IPS-18a (cell line): Measurements from ENCODE around the gene LUZP1.
"Not testable (repeated sequence)": the region's sequence is repeated elsewhere in the genome, so short reads cannot be mapped to it uniquely, and the experiment has no call there.

Source experiments
- H3K27ac ChIP-seq: one replicate; pipeline ENCODE4 v1.5.1; 2013; ENCODE audit warnings: low read length
- H3K27me3 ChIP-seq: one replicate; pipeline ENCODE4 v1.6.1; 2013; ENCODE audit warnings: mild to moderate bottlenecking, low read length; ENCODE audit not compliant: control insufficient read depth, insufficient read depth
- H3K36me3 ChIP-seq: one replicate; pipeline ENCODE4 v1.6.1; 2013; ENCODE audit warnings: low read depth, low read length; ENCODE audit not compliant: control insufficient read depth
- H3K4me1 ChIP-seq: one replicate; pipeline ENCODE4 v1.6.1; 2013; ENCODE audit warnings: low read depth, low read length; ENCODE audit not compliant: control insufficient read depth
- H3K4me3 ChIP-seq: one replicate; pipeline ENCODE4 v1.5.1; 2013; ENCODE audit warnings: low read length
- H3K9ac ChIP-seq: one replicate; pipeline ENCODE4 v1.6.1; 2013; ENCODE audit warnings: mild to moderate bottlenecking, low read length, moderate library complexity
- H3K9me3 ChIP-seq: one replicate; pipeline ENCODE4 v1.6.1; 2013; ENCODE audit warnings: low read depth, low read length; ENCODE audit not compliant: control insufficient read depth

The LUZP1 gene

DNA sequence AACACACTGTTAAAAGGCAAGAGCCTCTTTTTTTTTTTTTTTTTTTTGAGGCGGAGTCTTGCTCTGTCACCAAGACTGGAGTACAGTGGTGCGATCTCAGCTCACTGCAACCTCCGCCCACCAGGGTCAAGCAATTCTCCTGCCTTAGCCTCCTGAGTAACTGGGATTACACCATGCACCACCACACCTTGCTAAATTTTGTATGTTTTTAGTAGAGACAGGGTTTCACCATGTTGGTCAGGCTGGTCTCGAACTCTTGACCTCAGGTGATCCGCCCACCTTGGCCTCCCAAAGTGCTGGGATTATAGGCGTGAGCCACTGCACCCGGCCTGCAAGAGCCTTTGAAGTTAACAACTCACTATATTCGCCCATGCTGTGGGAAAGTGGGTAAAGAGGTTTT lies 39.1 kb upstream of the LUZP1 start:
- not testable (repeated sequence) for H3K27ac ChIP-seq

DNA sequence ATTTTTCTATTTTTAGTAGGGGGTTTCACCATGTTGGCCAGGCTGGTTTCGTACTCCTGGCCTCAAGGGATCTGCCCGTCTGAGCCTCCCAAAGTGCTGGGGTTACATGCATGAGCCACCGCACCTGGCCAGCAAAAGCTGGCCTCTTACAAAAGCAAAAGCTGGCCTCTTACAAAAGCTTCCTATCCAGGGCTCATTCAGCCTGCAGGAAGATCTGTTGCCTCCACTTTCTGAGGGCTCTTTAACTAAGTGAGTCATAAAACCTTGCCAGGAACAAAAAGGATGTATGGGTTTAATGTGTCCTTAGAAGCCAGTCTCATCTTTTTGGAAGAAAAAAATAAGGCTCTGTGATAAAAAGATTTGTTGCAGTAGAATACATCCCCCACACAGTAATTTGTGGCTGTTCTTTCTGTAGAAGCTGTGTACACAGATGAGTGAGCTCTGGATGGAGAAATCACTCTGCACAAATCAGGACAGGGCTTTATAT lies 33.6 kb upstream of the LUZP1 start:
- Histone ChIP-seq H3K36me3 (no peaks in the 10 kb centered on the region), H3K4me3 (no peak overlapping the region), H3K9ac (no peak overlapping the region), H3K4me1 (no peaks in the 10 kb centered on the region), H3K9me3 (no peaks in the 10 kb centered on the region), H3K27ac (no peak overlapping the region), H3K27me3 (no peaks in the 10 kb centered on the region)

More for the DNA sequence above, 39.1 kb upstream of the LUZP1 start:
- not testable (repeated sequence) for H3K4me3 ChIP-seq, H3K27me3 ChIP-seq, H3K4me1 ChIP-seq, H3K9ac ChIP-seq, H3K36me3 ChIP-seq, H3K9me3 ChIP-seq

DNA sequence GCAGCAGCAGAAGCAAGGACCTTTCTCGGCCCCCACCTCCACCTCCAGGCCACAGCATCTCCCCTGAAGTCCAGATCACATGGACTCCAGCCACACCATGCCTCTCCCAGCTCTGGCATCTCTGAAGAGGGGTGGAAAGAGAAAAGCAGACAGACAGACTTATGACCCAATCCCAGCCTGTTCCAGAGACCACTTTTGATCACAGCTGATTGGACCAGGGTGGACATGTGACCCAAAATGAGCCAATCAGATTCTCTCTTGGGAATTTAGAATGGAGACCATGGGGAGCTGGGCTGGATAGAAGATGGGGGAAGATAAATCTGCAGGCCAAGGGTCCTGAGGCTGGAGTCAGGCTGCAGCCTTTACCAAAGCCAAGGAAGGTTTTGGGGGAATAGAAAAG lies 32.2 kb upstream of the LUZP1 start:
- H3K4me1 ChIP-seq, result no peaks in the 10 kb centered on the region
- no peaks in the 10 kb centered on the region for H3K27me3 ChIP-seq
- no peak overlapping the region for H3K4me3 ChIP-seq
- H3K9me3 ChIP-seq, result no peaks in the 10 kb centered on the region
- no peaks in the 10 kb centered on the region for H3K36me3 ChIP-seq
- H3K27ac ChIP-seq, result no peak overlapping the region
- H3K9ac ChIP-seq, result no peak overlapping the region

DNA sequence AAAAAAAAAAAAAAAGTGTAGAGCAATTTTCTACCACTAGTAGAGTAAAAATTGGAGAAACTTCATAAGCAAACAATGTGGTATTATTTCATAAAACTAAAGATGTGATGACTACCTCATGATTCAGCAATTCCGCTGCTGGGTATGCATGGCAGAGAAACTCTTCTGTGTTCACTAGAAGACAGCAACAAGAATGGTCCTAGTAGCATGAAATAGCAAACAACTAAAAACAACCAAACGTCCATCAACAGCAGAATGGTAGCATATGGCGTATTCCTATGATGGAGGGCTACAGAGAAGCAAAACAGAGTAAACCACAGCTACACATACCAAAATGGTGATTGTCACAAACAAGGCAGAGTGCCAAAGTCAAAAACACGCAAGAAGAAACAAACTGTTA lies 29.7 kb upstream of the LUZP1 start:
- Histone ChIP-seq H3K27ac (no peak overlapping the region), H3K4me1 (no peaks in the 10 kb centered on the region), H3K36me3 (no peaks in the 10 kb centered on the region), H3K9me3 (no peaks in the 10 kb centered on the region), H3K27me3 (no peaks in the 10 kb centered on the region), H3K9ac (no peak overlapping the region), H3K4me3 (no peak overlapping the region)

DNA sequence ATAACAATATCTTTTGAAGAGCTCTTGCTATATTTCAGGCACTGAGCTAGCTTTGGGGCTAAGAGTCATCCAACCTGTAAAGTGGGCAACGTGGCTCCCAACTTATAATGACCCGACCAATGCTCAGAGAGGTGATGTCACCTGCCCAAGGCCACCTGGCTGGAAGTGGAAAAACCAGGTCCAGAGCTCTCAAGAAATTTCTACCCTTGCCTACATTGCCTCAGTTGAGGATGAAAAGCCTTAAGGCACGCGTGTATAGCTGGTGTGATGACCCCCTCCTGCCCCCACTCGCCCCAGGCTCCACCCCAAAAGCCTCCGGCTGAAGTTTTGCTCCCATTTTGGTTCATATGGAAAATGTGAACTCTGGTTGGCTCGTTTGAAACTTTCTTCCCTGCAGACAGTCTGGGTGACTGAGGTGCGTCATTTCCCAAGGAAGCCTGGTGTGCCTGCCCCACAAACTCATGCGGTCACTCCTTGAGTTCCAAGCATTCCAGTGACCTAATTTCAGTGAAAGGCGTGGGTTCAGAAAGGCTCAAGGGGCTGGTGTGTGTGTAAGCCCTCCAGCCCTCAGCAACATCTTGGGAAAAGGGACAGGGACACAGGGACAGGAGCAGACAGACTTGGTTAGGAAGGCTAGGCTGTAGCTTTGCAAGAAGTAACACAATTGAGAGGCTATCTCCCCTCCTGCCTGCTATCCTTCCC lies 28.1 kb upstream of the LUZP1 start:
- Histone ChIP-seq H3K4me3 (no peak overlapping the region), H3K27ac (no peak overlapping the region), H3K9me3 (no peaks in the 10 kb centered on the region), H3K9ac (no peak overlapping the region), H3K4me1 (no peaks in the 10 kb centered on the region), H3K27me3 (no peaks in the 10 kb centered on the region), H3K36me3 (no peaks in the 10 kb centered on the region)

DNA sequence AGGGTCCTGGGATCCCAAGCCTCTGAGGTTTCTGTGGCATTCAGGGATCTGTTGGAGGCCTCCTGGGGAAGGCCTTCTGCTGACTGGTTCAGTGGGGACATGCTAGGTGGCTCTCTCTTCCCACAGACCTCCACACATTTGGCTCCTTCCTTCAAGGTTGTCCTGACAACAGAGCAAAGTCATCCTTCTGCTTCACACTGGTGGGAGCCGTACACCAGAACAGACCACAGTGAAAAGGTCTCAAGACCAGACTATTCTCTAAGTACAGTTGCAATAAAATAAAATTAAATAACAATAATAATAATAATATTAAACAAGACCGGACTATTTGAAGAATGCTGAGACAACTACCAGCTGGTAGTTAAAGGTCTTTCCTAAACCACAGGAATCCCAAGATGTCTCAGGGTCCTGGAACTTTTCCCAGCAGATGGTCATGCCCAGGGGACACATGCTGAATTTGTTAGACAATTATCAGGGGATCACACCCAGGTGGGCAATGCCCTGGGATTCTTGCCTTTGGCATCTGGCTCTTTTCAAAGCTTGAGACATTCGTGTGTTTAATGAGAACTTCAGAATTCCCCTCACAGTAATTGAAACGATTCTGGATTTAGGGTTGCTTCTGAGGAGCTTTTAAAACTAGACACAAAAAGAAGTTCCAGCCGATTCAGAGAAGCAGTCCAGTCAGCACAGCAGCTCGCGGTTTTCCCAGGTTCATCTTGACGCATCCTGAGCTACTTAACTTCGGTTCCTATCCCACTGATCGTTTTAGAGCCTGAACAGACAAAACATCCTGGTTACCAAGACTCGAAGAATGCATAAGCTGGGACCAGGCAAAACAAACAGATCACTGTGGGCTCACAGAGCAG lies 25.7 kb upstream of the LUZP1 start:
- H3K4me3 ChIP-seq, result no peak overlapping the region
- no peaks in the 10 kb centered on the region for H3K9me3 ChIP-seq
- no peaks in the 10 kb centered on the region for H3K27me3 ChIP-seq
- H3K4me1 ChIP-seq, result no peaks in the 10 kb centered on the region
- H3K9ac ChIP-seq, result no peak overlapping the region
- no peak overlapping the region for H3K27ac ChIP-seq
- no peaks in the 10 kb centered on the region for H3K36me3 ChIP-seq

DNA sequence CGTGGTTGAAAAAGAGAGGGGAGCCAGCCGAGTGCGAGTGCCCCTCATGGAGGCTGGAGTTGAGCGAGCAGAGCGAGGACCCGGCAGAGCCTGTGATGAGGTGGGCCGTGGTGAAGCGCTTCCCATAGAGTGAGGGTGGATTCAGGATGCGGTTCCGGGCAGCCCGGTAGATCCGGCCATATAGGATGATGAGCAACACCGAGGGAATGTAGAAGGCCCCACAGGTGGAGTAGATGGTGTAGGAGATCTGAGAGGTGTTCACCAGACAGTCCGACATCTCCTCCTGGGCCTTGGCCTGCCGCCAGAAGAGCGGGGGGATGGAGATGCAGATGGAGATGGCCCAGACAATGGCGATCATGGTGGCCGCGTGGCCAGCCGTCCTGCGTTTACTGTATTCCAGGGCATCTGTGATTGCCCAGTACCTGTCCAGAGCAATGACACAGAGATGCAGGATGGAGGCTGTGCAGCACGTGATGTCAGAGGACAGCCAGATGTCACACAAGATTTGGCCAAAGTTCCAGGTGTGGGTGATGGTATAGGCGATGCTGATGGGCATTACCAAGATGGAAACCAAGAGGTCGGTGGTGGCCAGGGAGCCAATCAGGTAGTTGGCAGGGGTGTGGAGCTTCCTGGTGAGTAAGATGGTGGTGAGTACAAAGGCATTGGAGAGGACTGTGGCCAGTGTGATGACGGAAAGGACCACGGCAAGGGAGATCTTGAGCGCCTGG lies 24.9 kb upstream of the LUZP1 start:
- Histone ChIP-seq H3K27ac (no peak overlapping the region), H3K9ac (no peak overlapping the region), H3K4me1 (no peaks in the 10 kb centered on the region), H3K4me3 (no peak overlapping the region), H3K9me3 (no peaks in the 10 kb centered on the region), H3K27me3 (no peaks in the 10 kb centered on the region), H3K36me3 (no peaks in the 10 kb centered on the region)

DNA sequence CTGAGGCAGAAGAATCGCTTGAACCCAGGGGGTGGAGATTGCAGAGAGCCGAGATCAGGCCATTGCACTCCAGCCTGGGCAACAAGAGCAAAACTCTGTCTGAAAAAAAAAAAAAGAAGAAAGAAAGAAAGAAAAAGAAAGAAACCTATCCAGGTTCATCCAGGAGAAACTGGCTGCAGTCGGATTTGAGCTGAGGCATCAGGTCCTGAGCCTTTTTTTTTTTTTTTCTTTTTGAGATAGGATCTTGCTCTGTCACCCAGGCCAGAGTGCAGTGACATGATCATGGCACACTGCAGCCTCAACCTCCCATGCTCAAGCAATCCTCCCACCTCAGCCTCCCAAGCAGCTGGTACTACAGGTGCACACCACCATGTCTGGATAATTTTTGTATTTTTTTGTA lies 22.5 kb upstream of the LUZP1 start:
- no peak overlapping the region for H3K27ac ChIP-seq
- no peak overlapping the region for H3K4me3 ChIP-seq
- H3K4me1 ChIP-seq, result no peaks in the 10 kb centered on the region
- H3K36me3 ChIP-seq, result no peaks in the 10 kb centered on the region
- no peaks in the 10 kb centered on the region for H3K9me3 ChIP-seq
- no peaks in the 10 kb centered on the region for H3K27me3 ChIP-seq
- H3K9ac ChIP-seq, result no peak overlapping the region

DNA sequence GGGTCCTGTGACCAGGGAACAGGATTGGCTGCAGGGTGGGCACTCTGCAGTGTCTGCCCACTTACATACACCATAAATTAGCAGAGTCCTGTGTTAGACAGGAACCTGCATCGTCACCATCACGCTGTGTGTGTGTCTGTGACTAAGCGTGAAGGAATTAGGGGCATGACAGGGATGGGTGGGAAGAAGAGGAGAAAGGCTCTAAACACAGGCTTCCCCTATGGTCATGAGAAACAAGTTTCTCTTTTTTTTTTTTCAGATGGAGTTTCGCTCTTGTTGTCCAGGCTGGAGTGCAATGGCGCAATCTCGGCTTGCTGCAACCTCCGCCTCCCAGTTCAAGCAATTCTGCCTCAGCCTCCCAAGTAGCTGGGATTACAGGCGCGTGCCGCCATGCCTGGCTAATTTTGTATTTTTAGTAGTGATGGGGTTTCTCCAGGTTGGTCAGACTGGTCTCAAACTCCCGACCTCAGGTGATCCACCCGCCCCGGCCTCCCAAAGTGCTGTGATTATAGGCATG lies 20.3 kb upstream of the LUZP1 start:
- H3K27ac ChIP-seq, H3K9ac ChIP-seq, H3K4me3 ChIP-seq, H3K9me3 ChIP-seq, H3K4me1 ChIP-seq, H3K27me3 ChIP-seq, H3K36me3 ChIP-seq: not testable (repeated sequence)

DNA sequence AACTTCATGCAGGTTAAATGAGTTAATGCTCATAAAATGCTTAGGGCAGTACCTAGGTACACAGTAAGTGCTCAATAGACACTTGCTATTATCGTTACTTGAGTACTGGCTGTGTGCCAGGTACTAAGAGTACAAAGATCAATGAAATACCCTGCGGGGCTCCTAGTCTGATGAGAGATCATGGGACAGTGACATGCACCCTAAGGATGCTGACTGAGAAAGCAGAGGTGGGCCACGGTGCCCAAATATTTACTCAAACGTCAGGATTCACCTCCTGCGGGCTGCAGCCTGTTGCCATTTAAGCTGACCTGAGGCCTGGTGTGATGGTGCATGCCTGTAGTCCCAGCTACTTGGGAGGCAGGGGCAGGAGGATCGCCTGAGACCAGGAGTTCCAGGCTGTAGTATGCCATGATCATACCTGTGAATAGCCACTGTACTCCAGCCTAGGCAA lies 19.8 kb upstream of the LUZP1 start:
- no peak overlapping the region for H3K9ac ChIP-seq
- no peaks in the 10 kb centered on the region for H3K4me1 ChIP-seq
- no peaks in the 10 kb centered on the region for H3K36me3 ChIP-seq
- no peak overlapping the region for H3K27ac ChIP-seq
- no peaks in the 10 kb centered on the region for H3K9me3 ChIP-seq
- H3K27me3 ChIP-seq, result no peaks in the 10 kb centered on the region
- no peak overlapping the region for H3K4me3 ChIP-seq

DNA sequence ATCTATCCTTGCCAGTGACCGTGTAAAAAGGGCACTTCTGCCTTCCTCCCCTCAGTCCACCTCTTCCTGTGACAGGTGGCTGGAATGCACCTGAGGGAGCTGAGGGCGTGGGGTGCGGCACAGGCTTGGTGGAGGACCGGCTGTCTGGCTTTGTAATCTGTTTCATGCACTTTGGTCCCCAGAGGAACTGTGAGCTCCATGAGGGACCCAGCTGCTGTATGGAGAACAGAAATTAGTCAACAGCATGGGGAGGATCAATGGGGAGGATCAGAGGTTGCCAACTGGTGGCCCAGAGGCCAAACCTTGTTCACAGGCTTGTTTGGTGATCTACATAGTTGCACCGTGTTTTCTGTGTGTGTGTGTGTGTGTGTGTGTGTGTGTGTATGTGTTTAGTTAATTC lies 19.0 kb upstream of the LUZP1 start:
- H3K36me3 ChIP-seq, result no peaks in the 10 kb centered on the region
- H3K27ac ChIP-seq, result no peak overlapping the region
- no peak overlapping the region for H3K4me3 ChIP-seq
- H3K9me3 ChIP-seq, result no peaks in the 10 kb centered on the region
- H3K27me3 ChIP-seq, result no peaks in the 10 kb centered on the region
- no peaks in the 10 kb centered on the region for H3K4me1 ChIP-seq
- no peak overlapping the region for H3K9ac ChIP-seq
